Karpas-422 (cell line): Measurements from ENCODE around the gene LMO7. TPM values are rescaled to one million over a fixed set of nuclear protein-coding genes. Genes with fewer than 3 reads are reported as not detected.

Experiments used
- DNase-seq: peaks from one replicate; pipeline ENCODE4 v3.0.0-alpha.2; 2015
- H2AFZ ChIP-seq: fragments of 200-600 bp; sonication (generic); 2 replicates; pipeline ENCODE4 v1.6.1; 2014; ENCODE audit warnings: antibody characterized with exemption, low read length, mixed read lengths
- H3K27ac ChIP-seq: fragments of 200-600 bp; sonication (generic); 2 replicates; pipeline ENCODE4 v1.5.1; 2014; ENCODE audit warnings: mild to moderate bottlenecking, low read length, moderate library complexity
- H3K27me3 ChIP-seq: fragments of 200-600 bp; sonication (generic); 2 replicates; pipeline ENCODE4 v1.6.1; 2014; ENCODE audit warnings: low read length, mixed read lengths
- H3K36me3 ChIP-seq: fragments of 200-600 bp; sonication (generic); 2 replicates; pipeline ENCODE4 v1.6.1; 2014; ENCODE audit warnings: low read length, mixed read lengths; ENCODE audit not compliant: insufficient read depth
- H3K4me1 ChIP-seq: fragments of 200-600 bp; sonication (generic); 2 replicates; pipeline ENCODE4 v1.6.1; 2014; ENCODE audit warnings: mild to moderate bottlenecking, low read length, mixed read lengths
- H3K4me2 ChIP-seq: fragments of 200-600 bp; sonication (generic); 2 replicates; pipeline ENCODE4 v1.6.1; 2014; ENCODE audit warnings: low read length, low read depth, mild to moderate bottlenecking; ENCODE audit not compliant: poor library complexity, severe bottlenecking
- H3K4me3 ChIP-seq: fragments of 200-600 bp; sonication (generic); 2 replicates; pipeline ENCODE4 v1.5.1; 2014; ENCODE audit warnings: mild to moderate bottlenecking, antibody characterized with exemption, low read length, mixed read lengths
- H3K79me2 ChIP-seq: fragments of 200-600 bp; sonication (generic); 2 replicates; pipeline ENCODE4 v1.6.1; 2014; ENCODE audit warnings: mild to moderate bottlenecking, low read length, mixed read lengths
- H3K9ac ChIP-seq: fragments of 200-600 bp; sonication (generic); 2 replicates; pipeline ENCODE4 v1.6.0; 2014; ENCODE audit warnings: low read length
- H3K9me2 ChIP-seq: fragments of 200-600 bp; sonication (generic), shearing (Covaris generic); replicated peaks from 2 replicates; pipeline ENCODE4 v1.6.0; 2014; ENCODE audit warnings: mild to moderate bottlenecking, low read length, moderate library complexity; ENCODE audit not compliant: insufficient read depth
- H3K9me3 ChIP-seq: fragments of 300-700, 200-600 bp; sonication (generic); 2 replicates; pipeline ENCODE4 v1.6.1; 2014; ENCODE audit warnings: low read length, mixed read lengths
- H4K20me1 ChIP-seq: fragments of 200-600 bp; sonication (generic); 2 replicates; pipeline ENCODE4 v1.6.1; 2014; ENCODE audit warnings: mild to moderate bottlenecking, antibody characterized with exemption, low read length, low read depth; ENCODE audit not compliant: insufficient read depth
- total RNA-seq: library from RNA; depleted of rRNA; stranded (reverse); fragments of >200 nt; shearing (Covaris generic); gene quantifications from 2 replicates; pipeline ENCODE4 v1.2.3, GENCODE V29; 2014; ENCODE audit warnings: low replicate concordance

LMO7 gene
- total RNA-seq, 1 experiment from 2014 or later, result 40.0 TPM

DNA sequence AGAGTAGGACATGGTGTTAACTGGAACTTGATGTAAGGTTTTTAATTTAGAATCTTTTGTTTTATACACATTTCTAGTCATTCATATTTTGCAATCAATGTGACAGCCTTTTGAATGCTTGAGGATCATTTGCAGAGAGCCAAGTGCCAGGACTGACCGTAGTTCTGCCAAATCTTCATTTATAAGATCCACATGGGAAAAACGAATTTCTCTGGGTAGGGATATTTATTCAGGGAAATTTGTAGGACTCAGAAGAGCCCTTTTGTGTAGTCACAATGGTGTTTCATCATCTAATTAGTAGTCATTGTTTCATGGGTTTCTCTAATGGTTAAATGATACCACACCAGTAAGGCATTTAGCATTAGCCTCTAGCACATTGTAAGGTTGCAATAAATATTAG lies 161.1 kb downstream of the LMO7 start:
- Histone ChIP-seq H3K27me3 (no peaks in the 10 kb centered on the region), H3K4me1 (no peaks in the 10 kb centered on the region), H2AFZ (no peak overlapping the region), H3K79me2 (no peaks in the 10 kb centered on the region), H3K4me3 (no peak overlapping the region), H3K27ac (no peak overlapping the region), H3K9me2 (no peaks in the 10 kb centered on the region), H4K20me1 (no peaks in the 10 kb centered on the region), H3K36me3 (no peaks in the 10 kb centered on the region), H3K9ac (no peak overlapping the region), H3K9me3 (no peaks in the 10 kb centered on the region), H3K4me2 (no peak overlapping the region)
- no peak for DNase-seq

DNA sequence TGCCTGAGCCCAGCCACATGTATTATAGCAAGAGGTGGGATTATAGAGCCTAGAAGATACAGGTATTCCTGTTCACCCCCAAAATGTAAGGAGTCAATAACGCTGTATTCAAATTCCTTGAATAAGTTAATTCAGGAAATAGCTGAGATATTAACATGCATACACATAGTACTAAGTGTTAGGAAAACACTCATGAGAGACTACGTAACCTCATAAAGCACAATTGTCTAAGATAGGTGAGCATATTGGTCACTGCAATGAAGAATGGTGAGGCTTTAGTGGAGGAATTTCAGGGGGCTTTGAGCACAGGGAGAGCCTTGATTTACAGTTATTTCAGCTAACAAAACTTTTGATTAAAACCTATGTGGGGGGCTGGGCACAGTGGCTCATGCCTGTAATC lies 161.6 kb downstream of the LMO7 start:
- H3K27me3 ChIP-seq, result no peaks in the 10 kb centered on the region
- H4K20me1 ChIP-seq, result no peaks in the 10 kb centered on the region
- no peak overlapping the region for H3K27ac ChIP-seq
- H3K9me3 ChIP-seq, result no peaks in the 10 kb centered on the region
- H3K9ac ChIP-seq, result no peak overlapping the region
- H3K4me3 ChIP-seq, result no peak overlapping the region
- no peak overlapping the region for H3K4me2 ChIP-seq
- H3K79me2 ChIP-seq, result no peaks in the 10 kb centered on the region
- no peak for DNase-seq
- H2AFZ ChIP-seq, result no peak overlapping the region
- H3K4me1 ChIP-seq, result no peaks in the 10 kb centered on the region
- H3K9me2 ChIP-seq, result no peaks in the 10 kb centered on the region
- no peaks in the 10 kb centered on the region for H3K36me3 ChIP-seq

DNA sequence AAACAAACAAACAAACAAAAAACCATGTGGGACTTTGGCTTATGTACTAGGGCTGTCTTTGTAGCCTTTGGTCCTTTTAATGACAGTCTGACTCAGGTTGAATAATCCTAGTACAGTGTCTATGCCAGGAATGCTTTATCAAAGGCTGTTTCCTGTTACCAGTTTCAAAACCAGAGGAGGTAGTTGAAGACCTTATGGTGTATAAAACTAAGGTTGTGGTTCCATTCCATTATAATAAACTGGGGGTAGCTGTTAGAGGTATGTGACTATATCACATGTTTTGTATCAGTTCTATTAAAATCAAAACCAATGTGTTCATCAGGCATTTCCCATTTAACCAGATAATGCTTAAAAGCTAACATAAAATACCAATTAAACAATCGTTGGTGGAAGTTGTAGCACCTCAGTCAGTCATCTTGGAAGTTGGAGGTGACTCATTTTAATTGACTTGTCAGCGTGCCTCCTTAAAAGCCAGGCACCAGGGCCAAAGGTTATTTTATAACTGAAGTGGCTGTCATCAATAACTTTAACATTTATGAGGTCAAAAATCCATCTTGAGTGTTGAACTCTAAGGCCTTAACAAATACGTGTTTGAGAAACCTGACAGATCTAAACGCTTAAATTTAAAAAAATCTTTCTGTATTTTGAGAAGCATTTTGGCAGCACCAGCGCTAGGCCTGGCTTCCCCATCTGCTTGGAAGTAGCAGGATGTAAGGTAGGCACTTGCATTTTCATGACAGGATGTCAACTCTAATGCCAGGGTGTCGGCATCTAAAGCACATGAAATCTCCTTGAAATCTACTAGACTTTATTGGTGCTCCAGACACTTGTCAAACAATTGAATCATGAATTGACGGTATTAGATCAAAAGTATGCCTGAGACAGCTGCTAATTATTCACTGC lies 162.5 kb downstream of the LMO7 start:
- H3K4me1 ChIP-seq, result no peaks in the 10 kb centered on the region
- DNase-seq, result no peak
- H3K27ac ChIP-seq, result no peak overlapping the region
- no peaks in the 10 kb centered on the region for H3K9me2 ChIP-seq
- H2AFZ ChIP-seq, result no peak overlapping the region
- H3K27me3 ChIP-seq, result no peaks in the 10 kb centered on the region
- H3K4me3 ChIP-seq, result no peak overlapping the region
- H4K20me1 ChIP-seq, result no peaks in the 10 kb centered on the region
- no peak overlapping the region for H3K9ac ChIP-seq
- H3K79me2 ChIP-seq, result no peaks in the 10 kb centered on the region
- H3K36me3 ChIP-seq, result no peaks in the 10 kb centered on the region
- no peak overlapping the region for H3K4me2 ChIP-seq
- H3K9me3 ChIP-seq, result no peaks in the 10 kb centered on the region

DNA sequence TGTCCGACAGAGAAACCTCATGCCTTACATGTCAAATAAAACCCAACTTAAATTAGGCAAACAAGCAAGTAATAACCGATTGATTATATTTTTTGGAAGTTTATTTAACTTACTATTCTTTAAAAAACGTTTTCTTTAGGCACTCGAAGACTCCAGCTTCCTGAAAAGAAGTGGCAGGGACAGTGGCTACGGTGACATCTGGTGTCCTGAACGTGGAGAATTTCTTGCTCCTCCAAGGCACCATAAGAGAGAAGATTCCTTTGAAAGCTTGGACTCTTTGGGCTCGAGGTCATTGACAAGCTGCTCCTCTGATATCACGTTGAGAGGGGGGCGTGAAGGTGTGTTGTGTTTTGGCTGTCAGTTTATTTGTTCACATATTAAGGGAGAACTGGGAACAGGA lies 164.4 kb downstream of the LMO7 start:
- Histone ChIP-seq H3K27me3 (no peaks in the 10 kb centered on the region), H3K9me2 (no peaks in the 10 kb centered on the region), H3K36me3 (no peaks in the 10 kb centered on the region), H3K4me2 (no peak overlapping the region), H3K79me2 (no peaks in the 10 kb centered on the region), H3K9ac (no peak overlapping the region), H2AFZ (no peak overlapping the region), H3K9me3 (no peaks in the 10 kb centered on the region), H3K4me3 (no peak overlapping the region), H4K20me1 (no peaks in the 10 kb centered on the region), H3K27ac (no peak overlapping the region), H3K4me1 (no peaks in the 10 kb centered on the region)
- DNase-seq, result no peak

DNA sequence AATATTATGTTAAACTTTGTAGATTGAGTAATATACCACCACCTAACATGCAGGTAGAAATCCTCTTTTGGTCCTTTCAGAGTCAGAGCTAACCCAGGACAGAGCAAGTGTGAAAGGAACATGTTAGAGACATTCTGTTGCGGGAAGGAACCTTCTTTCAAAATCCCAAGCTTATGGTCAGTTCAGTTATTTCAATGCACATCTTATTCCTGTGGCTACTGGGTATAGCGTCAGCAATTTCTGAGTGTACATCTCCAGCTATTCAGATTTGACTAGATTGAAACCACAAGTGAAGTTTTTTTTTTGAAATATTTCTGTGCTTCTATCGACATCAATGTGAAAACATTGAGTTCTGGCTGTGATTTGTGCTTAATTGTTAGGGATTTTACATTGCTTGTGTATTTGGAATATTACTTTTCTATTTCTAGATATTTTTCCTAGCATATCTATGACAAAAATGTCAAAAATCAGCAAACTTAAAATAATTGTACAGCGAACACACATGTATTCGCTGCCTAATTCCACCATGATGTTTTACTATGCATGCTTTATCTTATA lies 165.3 kb downstream of the LMO7 start:
- Histone ChIP-seq H3K4me1 (no peaks in the 10 kb centered on the region), H2AFZ (no peak overlapping the region), H3K9me2 (no peaks in the 10 kb centered on the region), H3K4me2 (no peak overlapping the region), H3K4me3 (no peak overlapping the region), H3K9ac (no peak overlapping the region), H3K9me3 (no peaks in the 10 kb centered on the region), H4K20me1 (no peaks in the 10 kb centered on the region), H3K36me3 (no peaks in the 10 kb centered on the region), H3K27me3 (no peaks in the 10 kb centered on the region), H3K79me2 (no peaks in the 10 kb centered on the region), H3K27ac (no peak overlapping the region)
- no peak for DNase-seq

DNA sequence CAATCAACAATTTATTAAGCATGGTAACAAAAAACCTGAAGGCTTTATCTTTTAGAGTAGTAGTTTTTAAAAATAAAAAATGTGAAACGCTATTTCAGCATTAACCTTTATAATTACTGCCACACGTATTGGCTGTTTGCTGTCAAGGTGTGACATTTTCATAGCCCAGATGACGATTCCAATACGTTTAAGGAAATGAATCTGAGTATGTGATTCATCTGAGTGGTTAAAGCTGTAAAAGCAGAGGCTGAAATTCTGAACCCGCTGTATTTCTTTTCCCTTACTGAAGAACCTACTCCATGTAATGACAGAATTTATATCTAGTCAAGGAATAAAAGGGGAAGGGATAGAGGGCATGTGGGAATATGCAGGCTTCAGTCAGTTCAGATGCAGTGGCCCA lies 166.0 kb downstream of the LMO7 start:
- no peak overlapping the region for H3K27ac ChIP-seq
- H3K9me2 ChIP-seq, result no peaks in the 10 kb centered on the region
- no peak overlapping the region for H3K4me2 ChIP-seq

DNA sequence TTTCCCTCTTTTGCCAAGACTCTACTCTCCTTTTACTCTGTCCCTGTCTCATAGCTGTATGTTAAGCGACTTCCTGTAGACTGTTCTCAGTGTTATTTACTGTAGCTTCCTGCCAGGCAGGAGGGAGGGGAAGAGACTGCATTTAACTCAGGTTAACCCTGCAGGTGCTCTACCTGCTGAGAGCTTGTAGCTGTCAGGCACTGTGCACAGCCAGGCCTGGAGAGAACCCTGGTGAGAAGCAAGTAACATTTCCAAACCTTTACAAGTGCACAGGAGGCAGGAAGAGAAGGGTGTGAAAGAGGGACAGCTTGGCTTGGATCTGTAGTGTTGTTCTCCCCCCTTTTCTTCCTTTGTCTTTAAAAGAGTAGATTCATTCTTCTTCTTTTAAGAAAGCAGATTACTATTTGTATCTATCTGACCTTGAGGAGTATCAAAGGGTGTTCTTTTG lies 167.1 kb downstream of the LMO7 start:
- Histone ChIP-seq H3K79me2 (no peaks in the 10 kb centered on the region), H3K4me3 (no peak overlapping the region), H3K27ac (no peak overlapping the region), H3K9me3 (no peaks in the 10 kb centered on the region), H3K9me2 (no peaks in the 10 kb centered on the region), H3K4me2 (no peak overlapping the region), H3K36me3 (no peaks in the 10 kb centered on the region), H3K4me1 (no peaks in the 10 kb centered on the region), H3K27me3 (no peaks in the 10 kb centered on the region), H3K9ac (no peak overlapping the region), H4K20me1 (no peaks in the 10 kb centered on the region), H2AFZ (no peak overlapping the region)
- no peak for DNase-seq

More for the DNA sequence above, 166.0 kb downstream of the LMO7 start:
- H3K9ac ChIP-seq, result no peak overlapping the region
- no peak overlapping the region for H3K4me3 ChIP-seq
- no peaks in the 10 kb centered on the region for H4K20me1 ChIP-seq
- H3K27me3 ChIP-seq, result no peaks in the 10 kb centered on the region
- H3K36me3 ChIP-seq, result no peaks in the 10 kb centered on the region
- no peaks in the 10 kb centered on the region for H3K4me1 ChIP-seq
- no peaks in the 10 kb centered on the region for H3K79me2 ChIP-seq
- H2AFZ ChIP-seq, result no peak overlapping the region
- H3K9me3 ChIP-seq, result no peaks in the 10 kb centered on the region
- DNase-seq, result no peak

DNA sequence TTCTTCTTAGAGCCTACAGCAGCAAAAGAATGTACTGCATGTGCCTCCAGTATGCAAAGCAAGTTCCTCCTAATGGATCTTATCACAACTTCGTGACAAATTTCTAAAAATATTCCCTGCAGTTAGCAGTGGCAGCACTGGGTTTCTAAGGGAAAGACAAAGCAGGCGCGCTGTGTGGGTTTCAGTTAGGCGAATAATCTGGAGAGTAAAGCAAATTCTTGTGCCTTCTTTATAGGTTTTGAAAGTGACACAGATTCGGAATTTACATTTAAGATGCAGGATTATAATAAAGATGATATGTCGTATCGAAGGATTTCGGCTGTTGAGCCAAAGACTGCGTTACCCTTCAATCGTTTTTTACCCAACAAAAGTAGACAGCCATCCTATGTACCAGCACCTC lies 167.9 kb downstream of the LMO7 start:
- no peaks in the 10 kb centered on the region for H3K36me3 ChIP-seq
- H3K9ac ChIP-seq, result no peak overlapping the region
- H3K4me1 ChIP-seq, result no peaks in the 10 kb centered on the region
- H3K9me2 ChIP-seq, result no peaks in the 10 kb centered on the region
- no peak overlapping the region for H3K27ac ChIP-seq
- H3K4me3 ChIP-seq, result no peak overlapping the region
- no peaks in the 10 kb centered on the region for H3K9me3 ChIP-seq
- no peak overlapping the region for H2AFZ ChIP-seq
- H3K4me2 ChIP-seq, result no peak overlapping the region
- no peaks in the 10 kb centered on the region for H3K79me2 ChIP-seq
- H3K27me3 ChIP-seq, result no peaks in the 10 kb centered on the region
- no peak for DNase-seq
- no peaks in the 10 kb centered on the region for H4K20me1 ChIP-seq
